ENCODE data around the gene HIC2.
"Not testable (repeated sequence)": the region's sequence is repeated elsewhere in the genome, so short reads cannot be mapped to it uniquely, and the experiment has no call there.

HIC2 gene, protein sequence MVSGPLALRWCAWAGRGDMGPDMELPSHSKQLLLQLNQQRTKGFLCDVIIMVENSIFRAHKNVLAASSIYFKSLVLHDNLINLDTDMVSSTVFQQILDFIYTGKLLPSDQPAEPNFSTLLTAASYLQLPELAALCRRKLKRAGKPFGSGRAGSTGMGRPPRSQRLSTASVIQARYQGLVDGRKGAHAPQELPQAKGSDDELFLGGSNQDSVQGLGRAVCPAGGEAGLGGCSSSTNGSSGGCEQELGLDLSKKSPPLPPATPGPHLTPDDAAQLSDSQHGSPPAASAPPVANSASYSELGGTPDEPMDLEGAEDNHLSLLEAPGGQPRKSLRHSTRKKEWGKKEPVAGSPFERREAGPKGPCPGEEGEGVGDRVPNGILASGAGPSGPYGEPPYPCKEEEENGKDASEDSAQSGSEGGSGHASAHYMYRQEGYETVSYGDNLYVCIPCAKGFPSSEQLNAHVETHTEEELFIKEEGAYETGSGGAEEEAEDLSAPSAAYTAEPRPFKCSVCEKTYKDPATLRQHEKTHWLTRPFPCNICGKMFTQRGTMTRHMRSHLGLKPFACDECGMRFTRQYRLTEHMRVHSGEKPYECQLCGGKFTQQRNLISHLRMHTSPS

DNA sequence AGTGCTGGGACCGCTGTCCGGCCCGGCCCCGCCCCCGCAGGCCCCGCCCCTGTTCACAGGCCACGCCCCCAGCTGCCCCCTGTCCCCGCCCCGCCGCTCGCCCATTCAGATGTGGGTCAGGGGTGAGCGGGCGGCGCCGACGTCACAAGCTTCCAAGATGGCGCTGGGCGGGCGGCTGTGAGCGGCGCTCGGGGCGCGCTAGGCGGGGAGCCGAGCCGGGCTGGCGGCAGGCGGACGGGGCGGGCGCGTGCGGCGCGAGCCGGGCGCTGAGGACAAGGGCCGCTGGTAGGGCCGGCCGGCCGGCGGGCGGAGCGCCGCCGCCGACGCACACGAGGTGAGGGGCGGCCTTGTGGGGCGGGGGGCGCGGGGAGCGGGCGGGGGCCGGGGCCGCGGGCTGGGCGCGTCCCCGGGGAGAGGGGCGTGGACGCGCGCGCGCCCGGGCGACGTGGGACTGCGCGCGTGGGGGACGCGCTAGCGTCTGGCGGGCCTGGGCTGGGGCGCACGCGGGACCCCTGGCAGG, at the start of gene HIC2:
TSS of gene HIC2 (plus strand) at position 145 of the 520 bp plus-strand sequence. CDS start 25,461 bp downstream, outside the sequence.
- DNase-seq: not testable (repeated sequence)

DNA sequence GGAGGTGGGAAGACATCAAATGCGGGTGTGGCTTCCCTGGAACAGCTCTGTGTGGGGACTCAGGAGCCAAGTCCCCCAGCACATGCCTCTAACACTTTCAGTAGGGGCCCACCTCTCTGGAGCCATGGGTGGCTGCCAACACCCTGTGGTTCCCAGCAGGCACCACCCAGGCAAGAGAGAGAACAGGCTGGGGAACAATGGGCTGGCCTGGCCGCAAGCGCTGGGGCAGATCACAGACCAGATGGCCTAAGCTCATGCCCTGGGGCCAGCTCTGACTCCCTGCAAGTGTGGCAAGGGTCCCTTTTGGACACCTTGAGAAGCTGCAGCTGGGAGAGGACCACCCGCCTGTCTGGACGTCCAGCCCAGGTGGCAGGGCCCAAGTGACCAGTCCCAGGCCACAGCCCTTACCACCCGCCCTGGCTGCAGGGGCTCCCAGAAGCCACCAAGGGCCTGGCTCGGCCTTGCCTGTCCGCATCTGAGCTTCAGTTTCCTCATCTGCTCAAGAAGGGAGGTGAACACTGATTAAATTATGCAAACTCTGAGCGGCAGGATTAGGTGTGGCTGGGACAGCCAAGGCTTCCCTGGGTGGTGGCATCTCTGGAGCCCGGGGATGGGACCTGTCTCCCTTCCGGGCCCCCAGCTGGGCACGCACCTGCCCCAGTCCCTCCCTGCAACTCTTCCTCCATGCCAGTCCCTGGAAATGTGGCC, 48.4 kb upstream of the HIC2 start:
- not testable (repeated sequence) for DNase-seq

DNA sequence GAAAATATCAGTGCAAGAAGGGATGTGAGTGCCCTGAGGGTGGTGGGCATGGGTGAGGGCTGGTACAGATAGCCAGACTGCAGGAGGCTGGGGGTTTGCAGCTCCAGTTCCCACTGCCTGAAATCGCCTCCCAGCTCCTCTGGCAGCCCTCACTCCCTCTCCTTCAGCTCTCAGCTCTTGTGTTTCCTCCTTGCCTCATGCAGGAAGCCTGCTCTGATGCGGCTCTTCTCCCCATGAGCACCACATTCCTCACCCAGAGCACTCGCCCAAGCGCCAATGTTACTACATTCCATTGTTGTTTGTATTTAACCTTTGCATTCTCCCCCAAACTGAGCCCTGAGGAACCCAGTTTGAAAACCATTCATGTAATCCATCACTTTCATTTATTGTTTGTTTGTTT, 41.3 kb upstream of the HIC2 start:
- not testable (repeated sequence) for DNase-seq

DNA sequence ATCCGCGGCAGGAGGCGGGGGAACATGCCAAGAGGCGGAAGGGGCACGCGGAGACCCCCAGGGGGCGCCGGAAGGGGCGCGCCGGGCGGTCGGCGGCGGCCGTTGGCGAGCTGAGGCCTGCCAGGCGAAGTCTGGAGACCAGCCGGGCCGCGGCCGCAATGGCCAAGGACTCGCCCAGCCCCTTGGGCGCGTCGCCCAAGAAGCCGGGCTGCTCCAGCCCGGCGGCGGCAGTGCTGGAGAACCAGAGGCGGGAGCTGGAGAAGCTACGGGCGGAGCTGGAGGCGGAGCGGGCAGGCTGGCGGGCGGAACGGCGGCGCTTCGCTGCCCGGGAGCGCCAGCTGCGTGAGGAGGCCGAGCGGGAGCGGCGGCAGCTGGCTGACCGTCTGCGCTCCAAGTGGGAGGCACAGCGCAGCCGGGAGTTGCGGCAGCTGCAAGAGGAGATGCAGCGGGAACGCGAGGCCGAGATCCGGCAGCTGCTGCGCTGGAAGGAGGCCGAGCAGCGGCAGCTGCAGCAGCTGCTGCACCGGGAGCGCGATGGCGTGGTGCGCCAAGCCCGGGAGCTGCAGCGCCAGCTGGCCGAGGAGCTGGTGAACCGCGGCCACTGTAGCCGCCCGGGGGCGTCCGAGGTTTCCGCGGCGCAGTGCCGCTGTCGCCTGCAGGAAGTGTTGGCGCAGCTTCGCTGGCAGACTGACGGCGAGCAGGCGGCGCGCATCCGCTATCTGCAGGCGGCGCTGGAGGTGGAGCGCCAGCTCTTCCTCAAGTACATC, 33.3 kb upstream of the HIC2 start, which contains the start of gene RIMBP3B:
TSS of gene RIMBP3B (plus strand) at position 51 of the 767 bp plus-strand sequence. CDS start at position 159, 108 bp downstream.
- not testable (repeated sequence) for DNase-seq

DNA sequence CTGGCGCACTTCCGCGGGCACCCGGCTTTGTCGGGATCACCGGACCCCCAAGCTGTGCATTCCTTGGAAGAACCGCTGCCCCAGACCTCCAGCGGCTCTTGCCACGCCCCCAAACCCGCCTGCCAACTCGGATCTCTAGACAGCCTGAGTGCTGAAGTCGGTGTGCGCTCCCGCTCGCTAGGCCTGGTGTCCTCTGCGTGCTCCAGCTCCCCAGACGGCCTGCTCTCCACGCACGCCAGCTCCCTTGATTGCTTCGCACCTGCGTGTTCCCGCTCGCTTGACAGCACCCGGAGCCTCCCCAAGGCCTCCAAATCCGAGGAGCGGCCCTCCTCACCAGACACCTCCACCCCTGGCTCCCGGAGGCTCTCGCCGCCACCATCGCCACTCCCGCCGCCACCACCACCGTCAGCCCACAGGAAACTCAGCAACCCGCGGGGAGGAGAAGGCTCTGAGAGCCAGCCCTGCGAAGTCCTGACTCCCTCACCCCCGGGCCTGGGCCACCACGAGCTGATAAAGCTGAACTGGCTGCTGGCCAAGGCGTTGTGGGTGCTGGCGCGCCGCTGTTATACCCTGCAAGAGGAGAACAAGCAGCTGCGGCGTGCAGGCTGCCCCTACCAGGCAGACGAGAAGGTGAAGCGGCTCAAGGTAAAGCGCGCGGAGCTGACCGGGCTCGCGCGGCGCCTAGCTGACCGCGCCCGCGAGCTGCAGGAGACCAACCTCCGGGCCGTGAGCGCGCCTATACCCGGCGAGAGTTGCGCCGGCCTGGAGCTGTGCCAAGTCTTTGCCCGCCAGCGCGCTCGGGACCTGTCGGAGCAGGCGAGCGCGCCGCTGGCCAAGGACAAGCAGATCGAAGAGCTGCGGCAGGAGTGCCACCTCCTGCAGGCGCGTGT, 32.5 kb upstream of the HIC2 start:
- not testable (repeated sequence) for DNase-seq

DNA sequence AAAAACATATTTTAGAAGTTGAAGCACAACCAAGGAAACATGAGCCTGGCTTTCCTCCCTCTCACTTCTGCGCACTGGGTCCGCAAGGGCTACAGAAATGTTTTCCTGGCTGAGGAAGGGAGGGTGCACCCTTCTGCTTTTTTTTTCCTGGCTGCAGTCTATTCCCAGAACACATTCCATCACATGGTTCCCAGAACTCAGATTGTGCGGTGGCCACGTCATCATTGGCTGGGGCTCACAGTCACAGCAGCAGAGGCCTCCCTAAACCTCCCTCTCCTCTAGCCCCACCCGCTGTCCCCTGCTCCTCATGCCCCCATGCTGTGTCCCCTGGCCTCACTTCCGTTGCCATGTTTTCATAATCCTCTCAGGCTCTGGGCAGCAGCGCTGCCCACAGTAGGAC, 27.7 kb upstream of the HIC2 start:
- DNase-seq: not testable (repeated sequence)

DNA sequence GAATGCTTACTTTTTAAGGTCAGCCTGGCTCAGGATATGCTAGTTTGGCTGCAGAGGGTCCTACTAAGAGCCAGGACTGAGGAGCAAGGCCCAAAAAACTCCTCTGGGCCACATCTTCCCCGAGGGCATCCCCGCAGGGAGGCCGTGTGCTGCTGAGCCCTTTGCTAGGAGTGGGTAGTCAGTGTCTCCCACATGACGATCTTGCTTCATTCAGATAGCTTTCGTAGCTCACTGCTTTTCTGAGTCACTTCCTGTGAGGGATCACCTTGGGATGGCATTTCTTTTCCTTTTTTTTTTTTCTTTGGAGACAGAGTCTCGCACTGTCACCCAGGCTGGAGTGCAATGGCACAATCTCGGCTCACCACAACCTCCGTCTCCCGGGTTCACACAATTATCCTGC, 27.2 kb upstream of the HIC2 start:
- DNase-seq: not testable (repeated sequence)

DNA sequence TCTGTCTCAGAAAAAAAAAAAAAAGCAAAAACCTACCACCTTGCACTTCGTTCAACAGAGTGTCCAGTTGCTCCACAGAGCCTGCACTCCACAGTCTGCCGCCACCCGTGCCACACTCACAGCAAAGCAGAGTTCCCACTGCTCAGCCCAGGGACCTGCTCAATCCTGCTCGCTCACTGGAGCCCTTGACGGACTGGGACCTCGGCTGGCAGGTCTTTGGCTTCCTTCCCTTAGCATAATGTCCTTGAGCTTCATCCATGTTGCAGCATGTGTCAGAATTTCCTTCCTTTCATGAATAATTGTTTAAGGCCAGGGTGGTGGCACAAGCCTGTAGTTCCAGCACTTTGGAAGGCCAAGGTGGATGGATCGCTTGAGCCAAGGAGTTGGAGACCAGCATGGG, 22.6 kb upstream of the HIC2 start:
- not testable (repeated sequence) for DNase-seq

DNA sequence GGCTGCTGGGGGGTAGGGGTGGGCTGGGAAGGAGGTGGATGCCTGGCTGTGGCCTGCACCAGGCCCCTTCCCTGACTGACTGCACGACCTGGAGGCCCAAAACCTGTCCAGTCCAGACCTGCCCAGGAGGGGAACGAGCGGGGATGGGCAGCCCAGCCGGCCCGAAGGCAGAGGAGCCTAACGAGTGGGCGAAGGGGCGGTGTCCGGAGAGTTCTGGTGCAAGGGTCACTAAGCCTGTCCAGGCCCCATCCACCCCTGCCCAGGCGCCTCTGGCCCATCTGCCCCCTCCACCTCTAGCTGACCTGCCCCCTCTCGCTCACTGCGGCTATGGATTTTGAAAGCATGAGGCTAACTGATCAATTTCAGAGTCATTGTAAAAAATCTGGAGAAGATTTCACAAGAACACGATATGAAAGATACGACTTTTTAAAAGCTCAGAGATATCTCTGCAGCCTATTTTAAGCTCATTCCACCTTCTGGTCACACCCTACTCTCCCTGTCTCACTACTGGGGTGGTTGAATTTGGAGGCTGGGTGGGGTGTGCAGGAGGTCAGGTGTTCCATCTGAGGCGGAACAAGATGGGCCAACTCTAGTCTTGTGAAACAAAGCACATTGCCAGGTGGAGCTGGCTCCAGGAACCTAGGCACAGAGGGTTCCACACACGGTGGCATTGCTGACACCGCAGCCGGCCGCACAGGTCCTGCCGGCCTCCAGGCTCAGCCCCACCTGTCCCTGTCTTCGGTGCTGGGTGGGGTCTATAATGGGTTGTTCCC, 15.8 kb upstream of the HIC2 start:
- not testable (repeated sequence) for DNase-seq

DNA sequence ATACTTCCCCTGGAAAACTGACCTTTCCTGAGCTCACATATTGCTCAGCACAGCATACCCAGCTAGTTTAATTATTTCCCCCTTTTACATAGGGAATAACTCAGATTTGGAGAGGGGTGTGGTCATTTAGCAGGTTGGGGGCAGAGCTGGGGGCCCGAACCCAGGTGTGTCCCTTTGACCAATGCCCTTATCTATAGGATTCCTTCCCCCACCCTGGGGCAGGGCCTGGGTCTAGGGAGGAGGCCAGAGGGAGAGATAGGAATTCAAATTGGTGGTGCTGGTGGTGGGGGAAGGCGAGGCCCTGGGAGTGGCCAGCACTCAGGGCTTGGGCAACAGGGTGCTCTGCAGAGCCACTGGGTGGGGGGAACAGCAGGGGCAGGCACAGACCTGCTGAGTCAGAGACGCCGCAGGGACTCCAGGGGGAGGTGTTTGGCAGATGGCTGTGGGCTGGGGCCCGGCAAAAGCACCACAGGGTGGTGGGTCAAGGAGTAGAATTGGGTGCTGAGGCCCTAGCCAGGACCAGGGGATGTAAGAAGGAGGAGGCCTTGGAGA, 14.3 kb upstream of the HIC2 start:
- not testable (repeated sequence) for DNase-seq

DNA sequence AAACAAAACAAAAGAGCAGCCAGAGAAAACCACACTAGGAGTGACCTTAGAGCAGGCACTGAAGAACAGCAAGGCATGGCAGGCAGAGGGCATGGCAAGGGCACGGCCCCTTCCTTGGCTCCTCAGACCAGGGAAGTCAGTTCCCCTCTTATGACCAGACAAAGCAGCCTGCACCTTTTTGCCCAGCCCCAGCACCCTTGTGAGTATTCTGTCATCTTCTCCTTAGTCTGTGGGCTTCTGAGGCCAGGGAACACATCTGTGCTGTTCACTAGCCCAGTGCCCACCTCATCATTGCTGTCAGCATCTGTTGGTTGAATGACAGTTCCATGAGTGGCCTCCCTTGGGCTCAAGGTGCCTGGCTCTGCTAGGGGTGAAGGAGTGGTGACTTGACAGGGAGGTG, 10.0 kb upstream of the HIC2 start:
- not testable (repeated sequence) for DNase-seq

DNA sequence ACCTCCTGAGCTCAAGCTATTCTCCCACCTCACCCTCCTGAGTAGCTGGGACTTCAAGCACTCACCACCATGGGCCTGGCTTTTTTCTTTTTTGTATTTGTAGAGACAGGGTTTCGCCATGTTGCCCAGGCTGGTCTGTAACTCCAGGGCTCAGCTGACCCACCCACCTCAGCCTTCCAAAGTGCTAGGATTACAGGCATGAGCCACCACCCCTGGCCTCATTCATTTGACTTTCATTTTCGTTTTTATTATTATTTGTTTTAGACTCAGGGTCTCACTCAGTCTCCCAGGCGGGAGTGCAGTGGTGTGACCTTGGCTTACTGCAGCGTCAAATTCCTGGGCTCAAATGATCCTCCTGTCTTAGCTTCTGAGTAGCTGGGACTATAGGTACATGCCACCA, 9.4 kb upstream of the HIC2 start:
- not testable (repeated sequence) for DNase-seq

DNA sequence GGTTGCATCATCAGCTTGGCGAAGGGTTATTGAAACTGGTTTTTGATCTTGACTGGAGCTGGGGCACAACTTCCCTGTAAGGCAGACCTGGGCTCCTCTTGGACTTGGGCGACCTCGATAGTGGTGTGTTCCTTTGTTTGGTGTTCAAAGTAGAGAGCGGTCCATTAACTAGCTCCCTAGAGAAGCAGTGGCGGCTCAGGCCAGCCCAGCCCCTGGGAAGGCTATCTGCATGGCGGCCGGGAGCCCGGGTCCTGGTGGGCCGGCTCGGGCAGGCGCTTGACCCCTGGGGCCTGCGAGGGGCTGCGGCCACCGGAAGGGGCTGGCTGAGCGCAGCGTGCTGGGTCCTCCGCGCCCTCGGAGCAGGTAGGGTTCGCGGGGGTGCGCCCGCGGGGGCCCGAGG, 796 bp upstream of the HIC2 start:
- DNase-seq: not testable (repeated sequence)

DNA sequence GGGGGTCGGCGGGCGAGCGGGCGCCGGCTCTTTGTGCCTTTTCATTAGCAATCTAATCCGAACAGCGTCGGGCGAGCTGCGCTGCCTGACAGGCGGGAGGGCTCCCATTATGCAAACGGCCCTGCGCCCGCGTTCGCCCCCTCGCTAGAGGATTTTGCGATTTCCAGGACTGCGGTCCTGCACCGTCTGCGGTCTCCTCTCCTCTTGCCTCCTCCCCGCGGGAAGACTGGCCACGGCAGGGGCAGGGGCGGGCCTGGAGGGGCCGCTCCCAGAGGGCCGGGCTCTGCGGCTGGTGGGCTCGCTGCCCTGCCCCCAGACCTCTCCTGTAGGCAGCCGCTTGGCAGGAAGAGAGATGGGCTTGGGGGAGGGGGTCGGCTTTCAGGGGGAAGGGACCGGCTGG, 682 bp downstream of the HIC2 start:
- not testable (repeated sequence) for DNase-seq

DNA sequence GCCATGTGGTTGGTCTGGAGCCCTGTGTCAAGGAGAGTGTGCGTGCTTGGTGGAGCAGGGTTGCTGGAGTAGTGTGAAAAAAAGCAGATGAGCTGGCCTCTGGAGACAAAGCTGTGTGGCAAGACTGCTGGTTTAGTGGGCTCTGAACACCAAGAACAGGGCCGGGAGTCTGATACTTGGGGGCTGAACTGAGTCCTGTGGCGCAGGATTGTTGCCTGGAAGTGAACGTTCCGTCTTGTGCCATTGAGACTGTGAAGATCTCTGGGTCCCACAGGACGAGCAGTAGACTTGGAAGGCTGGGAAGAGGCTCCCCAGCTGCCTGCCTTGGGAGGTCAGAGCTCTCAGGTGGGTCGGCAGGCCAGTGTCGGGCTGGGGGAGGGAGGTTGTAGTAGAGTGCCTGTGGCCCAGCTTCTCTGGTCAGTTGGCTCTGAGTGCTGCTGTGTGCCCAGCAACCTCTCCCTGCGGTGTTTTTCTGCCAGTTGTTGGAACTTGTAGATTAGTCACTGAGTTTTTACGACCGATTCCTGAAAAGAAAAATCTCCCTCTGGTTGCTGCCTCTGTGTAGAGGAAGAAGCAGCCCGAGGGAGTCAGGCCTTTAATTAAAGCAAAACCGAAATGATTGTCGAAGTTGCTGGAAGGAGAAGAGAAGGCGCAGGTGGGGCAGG, 1.9 kb downstream of the HIC2 start:
- DNase-seq: not testable (repeated sequence)

DNA sequence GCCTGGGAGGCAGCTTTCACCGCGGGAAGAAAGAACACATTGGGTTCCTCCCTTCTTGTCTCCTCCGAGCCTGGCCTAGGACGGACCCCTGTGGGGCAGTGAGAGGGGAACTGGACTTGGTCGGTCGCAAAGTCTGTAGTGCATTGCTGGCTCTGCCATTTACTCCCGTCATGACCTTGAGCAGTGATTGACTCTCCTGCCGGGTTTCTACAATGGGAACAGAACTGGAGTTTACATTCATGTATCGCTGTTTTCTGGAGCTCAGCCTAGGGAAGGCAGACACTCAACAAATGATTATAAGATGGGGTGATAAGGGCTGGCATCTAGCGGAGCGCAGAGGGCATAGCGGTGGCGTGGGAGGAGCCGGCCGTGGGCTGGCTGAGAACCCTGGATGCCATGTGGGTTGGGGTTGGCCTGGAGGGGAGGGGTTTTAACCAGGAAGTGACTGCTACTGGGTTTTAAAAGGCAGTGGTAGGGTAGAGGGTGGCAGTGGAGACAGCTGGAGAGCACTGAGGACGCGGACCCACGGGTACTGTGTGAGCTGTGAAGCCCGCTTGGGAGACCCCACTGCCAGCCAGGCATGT, 3.1 kb downstream of the HIC2 start:
- DNase-seq: not testable (repeated sequence)

DNA sequence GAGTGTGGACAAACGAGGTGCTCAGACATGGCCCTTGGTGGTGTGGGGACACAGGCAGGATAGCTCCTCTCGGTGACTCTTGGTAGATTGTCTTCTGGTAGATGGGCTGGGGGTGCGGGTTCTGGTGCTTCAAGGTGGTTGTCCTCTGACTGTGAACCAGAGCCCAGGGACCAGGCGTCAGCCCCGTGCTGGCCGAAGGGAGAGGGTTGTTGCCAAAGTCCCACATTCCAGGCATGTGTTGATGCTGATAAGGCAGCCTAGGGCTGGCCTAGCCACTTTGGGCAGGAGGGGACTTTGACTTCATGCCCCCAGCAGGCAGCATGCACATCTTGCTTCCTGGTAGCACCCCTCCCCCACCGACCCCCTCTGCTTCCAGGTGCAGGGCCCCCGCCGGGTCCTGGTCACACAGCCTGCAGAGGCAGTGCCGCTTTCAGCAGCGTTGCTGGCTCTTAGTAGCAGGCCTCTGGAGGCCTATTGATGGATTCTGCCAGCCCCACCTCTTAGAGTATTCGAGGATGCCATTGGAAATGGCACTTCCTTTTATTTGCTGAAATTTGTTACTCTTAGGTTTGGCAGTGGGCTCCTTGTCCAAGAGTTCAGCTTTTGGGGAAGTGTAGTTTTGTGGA, 7.0 kb downstream of the HIC2 start:
- not testable (repeated sequence) for DNase-seq

DNA sequence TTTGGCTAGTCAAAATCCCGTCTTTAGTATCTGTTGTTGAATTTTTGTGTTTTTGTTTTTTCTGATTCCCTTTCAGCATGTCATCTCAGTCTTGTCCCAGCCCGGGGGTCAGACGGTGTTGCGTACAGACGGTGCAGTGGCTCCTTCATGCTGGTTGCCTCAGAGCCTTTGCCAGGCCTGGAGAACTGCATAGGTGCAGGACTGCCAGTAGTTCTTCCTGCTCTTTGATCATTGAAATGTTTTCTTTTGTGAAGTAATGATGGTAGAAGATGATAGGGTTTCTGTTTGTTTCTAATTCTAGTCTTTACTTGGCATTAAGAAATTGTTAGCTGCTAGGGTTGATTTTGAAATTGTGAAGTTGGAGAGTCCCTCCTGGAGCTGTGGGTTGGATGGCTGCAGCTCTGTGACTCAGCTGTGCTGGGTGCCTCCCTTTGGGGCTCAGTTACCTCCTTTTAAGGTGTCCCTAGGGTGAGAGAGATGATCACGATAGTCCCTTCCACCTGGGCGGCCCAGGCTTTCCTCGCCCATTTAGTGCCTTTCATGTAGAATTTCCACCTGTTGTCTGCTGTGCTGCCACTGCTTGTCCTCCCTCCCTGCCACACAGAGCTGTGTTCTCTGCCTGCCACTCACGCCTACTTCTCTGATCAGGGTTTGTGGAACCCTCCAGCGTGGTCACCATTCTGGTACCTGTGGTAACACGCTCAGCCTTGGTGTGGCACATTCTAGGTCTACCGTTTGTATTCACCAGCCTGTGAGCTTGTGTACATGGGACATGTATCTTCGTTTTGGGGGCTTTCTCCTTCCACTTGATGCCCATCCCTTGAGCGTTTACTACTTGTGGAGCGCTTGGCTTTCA, 17.4 kb downstream of the HIC2 start:
- DNase-seq: not testable (repeated sequence)
